Frontal cortex (tissue), 4 donors: ENCODE data around the gene NOP56. TPM values are rescaled to one million over a fixed set of nuclear protein-coding genes. Genes with fewer than 3 reads are reported as not detected.

Experiments
- DNase-seq, 2 donors: peaks; one replicate each; pipeline ENCODE4 v3.0.0; 2012; ENCODE audit warnings: low spot score in 2 of 2
- FAIRE-seq: peaks from 2 replicates; lab custom pipeline; 2012; peaks lifted over from hg19 to GRCh38; lab: Jason Lieb, UNC
- small RNA-seq: library from RNA; depleted of rRNA; stranded (forward); fragments of <200 nt; gene quantifications from one replicate; pipeline ENCODE3, GENCODE V24; 2014
- total RNA-seq: library from RNA; depleted of rRNA; stranded (reverse); fragments of >200 nt; gene quantifications from one replicate; pipeline ENCODE4 v1.2.3, GENCODE V29; 2014
- donor health status: control.
- donor health status: control.
- donor health status: control.

NOP56 gene
- total RNA-seq, 1 donor from 2014 or later = 132 TPM

- FAIRE-seq = no peak
Observed at GRCh38 chr20:2698912-2699311, 46.5 kb downstream of the NOP56 start.

GRCh38 chr20:2699775-2700413 lies 47.5 kb downstream of the NOP56 start:
- no peak for FAIRE-seq
- DNase-seq = no peak

More at GRCh38 chr20:2698912-2699311, 46.5 kb downstream of the NOP56 start:
- no peak for DNase-seq

GRCh38 chr20:2700913-2701620 lies 48.6 kb downstream of the NOP56 start:
- DNase-seq = no peak
- FAIRE-seq = no peak

GRCh38 chr20:2701671-2702081 lies 49.2 kb downstream of the NOP56 start:
- FAIRE-seq (no peak), DNase-seq (no peak)

- no peak for FAIRE-seq
- DNase-seq = no peak
Observed at GRCh38 chr20:2703716-2704475, 51.5 kb downstream of the NOP56 start.

GRCh38 chr20:2705931-2706645 lies 53.7 kb downstream of the NOP56 start:
- FAIRE-seq (no peak), DNase-seq (no peak)

- DNase-seq (no peak), FAIRE-seq (no peak)
Observed at GRCh38 chr20:2706688-2707352, 54.4 kb downstream of the NOP56 start.

GRCh38 chr20:2707353-2708072 lies 55.1 kb downstream of the NOP56 start:
- no peak for DNase-seq
- FAIRE-seq = no peak

Small RNA genes lying within 50 kb of the gene (small RNA-seq; reads per million reads assigned to genes)
- gene SNORA51 = not detected
- gene SNORD110 = not detected
- gene SNORD56 = not detected
- not detected for gene SNORD57
- gene SNORD86 = not detected

Other genes with a start within 250 kb of the NOP56 start
- 59.1 TPM for gene SNRPB, start 181.8 kb upstream of the NOP56 start, total RNA-seq
- 8.6 TPM for gene ZNF343, start 143.7 kb upstream of the NOP56 start, total RNA-seq
- gene TMC2, start 116.1 kb upstream of the NOP56 start, total RNA-seq = 4.5 TPM
- 76.2 TPM for gene IDH3B, start 11.6 kb downstream of the NOP56 start, total RNA-seq
- 11.8 TPM for gene EBF4, start 40.1 kb downstream of the NOP56 start, total RNA-seq
- 7.3 TPM for gene CPXM1, start 148.0 kb downstream of the NOP56 start, total RNA-seq
- not detected for gene C20orf141, start 162.4 kb downstream of the NOP56 start, total RNA-seq
- not detected for gene TMEM239, start 163.7 kb downstream of the NOP56 start, total RNA-seq
- gene PCED1A, start 188.0 kb downstream of the NOP56 start, total RNA-seq = 17.9 TPM
- 63.2 TPM for gene VPS16, start 188.1 kb downstream of the NOP56 start, total RNA-seq
- gene PTPRA, start 220.8 kb downstream of the NOP56 start, total RNA-seq = 135 TPM